ENCODE data around the gene AATK. TPM values are rescaled to one million over a fixed set of nuclear protein-coding genes. Genes with fewer than 3 reads are reported as not detected.

Gene AATK
- total and polyA plus RNA-seq, 9 of the 15 experiments (the other 6 are each of a cell fraction or from before 2014, with no cell fraction given) = 0.11 to 0.55 (median 0.38) TPM; not detected in 5

GRCh38 chr17:81126281-81127132 is 39.5 kb downstream of the AATK start:
- Histone ChIP-seq H3K4me1 (replicated peaks in 1 of 2; ENCODE audit: control insufficient read depth in 2 of 2, insufficient read depth in 2 of 2, low read length in 2 of 2) (peaks cover 0 to 88% of the 10 kb centered on the region in 2 experiments; a peak in 2 of 5 replicates), H3K9me1 (ENCODE audit: control insufficient read depth, insufficient read depth, low read length) (no peaks in the 10 kb centered on the region), H4K20me1 (replicated peaks; ENCODE audit: control insufficient read depth, insufficient read depth, low read length) (no peaks in the 10 kb centered on the region), H3K79me2 (ENCODE audit: control insufficient read depth, insufficient read depth, low read length) (no peaks in the 10 kb centered on the region), H3K4me3 (no peak overlapping the region), H3K27ac (ENCODE audit: extremely low read depth, low read depth, low read length) (no peak overlapping the region), H3K27me3 (ENCODE audit: control insufficient read depth in 2 of 2, insufficient read depth in 2 of 2, low read length in 2 of 2) (peaks cover 9 to 34% of the 10 kb centered on the region in 2 experiments; a peak in 4 of 5 replicates), H3K9ac (ENCODE audit: insufficient read depth in 1 of 2, low read depth in 2 of 2, low read length in 2 of 2) (no peak overlapping the region), H2AFZ (ENCODE audit: low read depth, low read length) (no peak overlapping the region), H3K9me3 (replicated peaks; ENCODE audit: control insufficient read depth, insufficient read depth, low read depth, low read length) (no peaks in the 10 kb centered on the region), H3K36me3 (ENCODE audit: control insufficient read depth, insufficient read depth, low read length) (no peaks in the 10 kb centered on the region), H3K4me2 (ENCODE audit: insufficient read depth, low read length) (no peak overlapping the region)
- in situ Hi-C loops (cut with MboI) = loop anchor here (25.0 kb wide), 1 partner anchor 111 kb away; the partner anchor contains the start of genes NDUFAF8 and TEPSIN
- WGBS (ENCODE audit: insufficient coverage, low coverage, missing lambda C conversion rate) = 13% methylated on average over 27 of the region's 34 CpGs
- ATAC-seq (no peak), DNase-seq (ENCODE audit: extremely low read depth in 1 of 4, low spot score in 3 of 4) (no peak), FAIRE-seq (no peak)
- POLR2A ChIA-PET = no interaction called here
- CTCF ChIA-PET (ENCODE audit: low intra/inter-chr PET ratio) = no interaction called here
- intact Hi-C loops (cut with micrococcal nuclease) = no loop called here
- BruUV-seq (replicated peaks) = no TSS peak
- no peak for TF ChIP-seq BCOR (IDR thresholded peaks at IDR 0.05)
- TF ChIP-seq MLX (CRISPR knock-in tag; conservative IDR thresholded peaks at IDR 0.05) = no peak
- no peak for TF ChIP-seq ZKSCAN1 (IDR thresholded peaks at IDR 0.05; ENCODE audit: low read depth, low read length)
- no peak for TF ChIP-seq NUFIP1 (IDR thresholded peaks at IDR 0.05; ENCODE audit: partially characterized antibody)
- TF ChIP-seq ZBTB8A (IDR thresholded peaks at IDR 0.05; ENCODE audit: partially characterized antibody) = no peak
- no peak for TF ChIP-seq SETDB1 (IDR thresholded peaks at IDR 0.05; ENCODE audit: low read length)
- no peak for TF ChIP-seq CBX3 (IDR thresholded peaks at IDR 0.05; ENCODE audit: borderline replicate concordance in 1 of 2, low read length in 2 of 2)
- no peak for TF ChIP-seq ZNF12 (CRISPR knock-in tag; IDR thresholded peaks at IDR 0.05)
- TF ChIP-seq ARID4B (CRISPR knock-in tag; IDR thresholded peaks at IDR 0.05) = no peak
- no peak for TF ChIP-seq KDM4B (IDR thresholded peaks at IDR 0.05; ENCODE audit: borderline replicate concordance in 2 of 2, low read depth in 1 of 2)
- no peak for TF ChIP-seq ZKSCAN3 (CRISPR knock-in tag; IDR thresholded peaks at IDR 0.05)
- TF ChIP-seq ZBTB12 (CRISPR knock-in tag; IDR thresholded peaks at IDR 0.05) = no peak
- TF ChIP-seq SIN3B (IDR thresholded peaks at IDR 0.05; ENCODE audit: low read depth) = no peak
- no peak for TF ChIP-seq ZNF395 (CRISPR knock-in tag; IDR thresholded peaks at IDR 0.05)
